ENCODE data around the gene COG7.

GRCh38 chr16:23343643-23344612 lies 109.1 kb downstream of the COG7 start:
- TF ChIP-seq, protein P1, sequence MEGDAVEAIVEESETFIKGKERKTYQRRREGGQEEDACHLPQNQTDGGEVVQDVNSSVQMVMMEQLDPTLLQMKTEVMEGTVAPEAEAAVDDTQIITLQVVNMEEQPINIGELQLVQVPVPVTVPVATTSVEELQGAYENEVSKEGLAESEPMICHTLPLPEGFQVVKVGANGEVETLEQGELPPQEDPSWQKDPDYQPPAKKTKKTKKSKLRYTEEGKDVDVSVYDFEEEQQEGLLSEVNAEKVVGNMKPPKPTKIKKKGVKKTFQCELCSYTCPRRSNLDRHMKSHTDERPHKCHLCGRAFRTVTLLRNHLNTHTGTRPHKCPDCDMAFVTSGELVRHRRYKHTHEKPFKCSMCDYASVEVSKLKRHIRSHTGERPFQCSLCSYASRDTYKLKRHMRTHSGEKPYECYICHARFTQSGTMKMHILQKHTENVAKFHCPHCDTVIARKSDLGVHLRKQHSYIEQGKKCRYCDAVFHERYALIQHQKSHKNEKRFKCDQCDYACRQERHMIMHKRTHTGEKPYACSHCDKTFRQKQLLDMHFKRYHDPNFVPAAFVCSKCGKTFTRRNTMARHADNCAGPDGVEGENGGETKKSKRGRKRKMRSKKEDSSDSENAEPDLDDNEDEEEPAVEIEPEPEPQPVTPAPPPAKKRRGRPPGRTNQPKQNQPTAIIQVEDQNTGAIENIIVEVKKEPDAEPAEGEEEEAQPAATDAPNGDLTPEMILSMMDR (conservative IDR thresholded peaks at IDR 0.05; ENCODE audit: low read depth, low read length), result no peak
- TF ChIP-seq EZH2 (IDR thresholded peaks at IDR 0.05; ENCODE audit: low read length, unreplicated experiment), result no peak
